GM21360 (cell line): ENCODE results near the gene LIN7B.
"Not testable (repeated sequence)": the region's sequence is repeated elsewhere in the genome, so short reads cannot be mapped to it uniquely, and the experiment has no call there.

Experiments used
- ATAC-seq: cut with Tn5 transposase; IDR thresholded peaks from one replicate; pipeline ENCODE4 v1.9.1; 2021; ENCODE audit warnings: mild to moderate bottlenecking, moderate library complexity; ENCODE audit not compliant: unreplicated experiment

LIN7B gene

DNA sequence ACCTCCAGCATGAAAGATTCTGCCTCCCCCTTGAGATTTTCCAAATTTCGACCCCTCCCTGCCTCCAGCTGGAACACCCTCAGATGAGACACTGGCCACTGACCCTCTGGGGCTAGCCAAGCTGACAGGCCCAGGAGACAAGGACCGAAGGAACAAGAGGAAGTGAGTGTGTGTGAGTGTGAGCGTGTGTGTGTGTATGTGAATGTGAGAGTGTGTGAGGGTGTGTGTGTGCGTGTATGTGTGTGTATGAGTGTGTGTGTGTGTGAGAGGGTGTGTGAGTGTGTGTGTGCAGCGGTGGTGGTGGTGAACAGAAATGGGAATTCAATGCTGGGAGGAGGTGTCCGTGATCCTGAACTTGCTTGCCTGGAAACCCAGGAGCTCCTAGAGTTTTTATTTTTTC is 27.2 kb downstream of the LIN7B start:
- no peak for ATAC-seq

DNA sequence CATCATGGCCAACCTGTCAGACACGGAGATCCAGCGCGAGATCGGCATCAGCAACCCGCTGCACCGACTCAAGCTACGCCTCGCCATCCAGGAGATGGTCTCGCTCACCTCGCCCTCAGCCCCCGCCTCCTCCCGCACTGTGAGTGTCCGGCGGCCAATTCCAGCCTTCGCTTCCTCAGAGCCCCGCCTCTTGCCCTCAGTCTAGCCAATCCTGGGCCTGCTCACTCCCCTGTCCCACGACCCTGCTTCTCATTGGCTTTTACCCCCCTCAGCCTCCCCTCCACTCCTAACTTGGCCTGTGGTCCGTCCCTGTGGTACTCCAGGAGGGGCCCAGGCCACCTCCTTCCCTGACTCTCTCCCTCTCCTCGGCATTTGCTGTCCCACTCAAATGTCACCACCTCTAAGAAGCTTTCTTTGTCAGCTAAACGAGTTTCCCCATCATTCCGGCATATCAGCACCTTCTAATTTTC is 28.7 kb downstream of the LIN7B start:
- no peak for ATAC-seq

DNA sequence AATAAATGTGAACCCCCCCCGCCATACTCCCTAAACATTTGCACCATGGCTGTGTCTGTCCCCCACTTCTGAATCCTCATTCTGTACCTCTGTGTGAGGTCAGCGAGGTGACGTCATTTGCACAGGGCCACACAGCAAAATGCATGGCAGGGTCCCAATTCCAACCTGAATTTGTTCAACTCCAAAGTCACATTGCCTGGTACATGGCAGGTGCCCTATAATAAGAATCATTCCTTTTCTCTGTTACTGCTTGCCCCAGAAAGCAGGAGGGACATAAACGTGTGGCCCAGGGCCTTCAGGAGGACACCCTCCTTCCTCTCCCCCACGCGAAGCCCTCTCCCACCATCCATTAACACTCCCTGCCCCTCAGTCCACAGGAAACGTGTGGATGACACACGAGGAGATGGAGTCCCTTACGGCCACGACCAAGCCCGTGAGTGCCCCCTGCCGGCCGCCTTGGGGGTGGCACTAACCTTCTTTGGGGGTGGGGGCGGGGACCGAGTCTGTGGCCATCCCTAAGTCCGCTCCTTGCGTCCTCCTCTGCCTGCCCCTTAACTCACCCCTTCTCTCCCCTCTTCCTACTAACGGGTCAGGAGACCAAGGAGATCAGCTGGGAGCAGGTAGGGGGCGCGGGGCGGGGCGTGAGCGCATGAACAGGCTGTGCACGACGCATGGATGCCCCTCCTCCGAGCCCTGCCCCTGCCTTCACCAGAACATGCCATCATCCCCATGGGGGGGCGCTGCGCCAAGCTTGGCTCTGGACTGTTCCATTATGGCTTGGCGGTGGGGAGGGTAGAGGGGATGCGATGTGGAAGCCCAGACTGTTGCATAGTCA is 31.6 kb downstream of the LIN7B start:
- ATAC-seq, result no peak

DNA sequence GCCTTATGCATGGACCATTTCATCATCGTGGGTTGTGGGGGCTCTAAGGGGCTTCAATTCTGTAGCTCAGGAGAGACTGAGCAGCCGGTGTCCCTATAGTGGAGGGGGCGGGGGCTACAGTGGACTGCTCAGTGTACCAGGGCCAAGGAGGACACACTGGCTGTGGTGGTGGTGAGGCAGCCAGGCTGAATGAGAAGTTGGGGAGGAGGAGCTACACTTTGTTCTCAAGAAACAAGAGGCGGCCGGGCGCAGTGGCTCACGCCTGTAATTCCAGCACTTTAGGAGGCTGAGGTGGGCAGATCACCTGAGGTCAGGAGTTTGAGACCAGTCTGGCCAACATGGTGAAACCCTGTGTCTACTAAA is 32.2 kb downstream of the LIN7B start:
- not testable (repeated sequence) for ATAC-seq

DNA sequence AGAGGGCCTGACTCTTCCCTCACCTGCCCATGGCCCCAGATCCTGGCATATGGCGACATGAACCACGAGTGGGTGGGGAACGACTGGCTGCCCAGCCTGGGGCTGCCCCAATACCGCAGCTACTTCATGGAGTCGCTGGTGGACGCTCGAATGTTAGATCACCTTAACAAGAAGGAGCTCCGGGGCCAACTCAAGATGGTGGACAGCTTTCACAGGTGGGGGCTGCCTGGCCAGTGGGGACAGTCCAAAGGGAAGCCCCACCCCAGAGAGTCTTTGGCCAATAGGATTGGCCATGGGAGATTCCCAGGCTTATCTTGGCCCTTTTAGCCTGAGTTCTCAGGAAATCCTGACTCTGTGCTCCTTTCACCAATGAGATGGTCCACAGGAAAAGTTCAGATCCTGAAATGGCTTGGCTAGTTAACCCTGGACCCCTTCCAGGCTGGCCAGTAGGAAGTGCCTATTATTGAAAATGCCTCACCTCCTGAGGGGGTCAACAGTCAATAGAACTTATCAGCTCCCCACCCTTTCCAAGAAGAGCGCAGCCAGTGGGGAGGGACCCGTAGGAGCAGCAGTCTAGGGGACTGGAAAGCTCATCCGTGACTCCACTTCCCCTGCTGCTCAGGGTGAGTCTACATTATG is 34.0 kb downstream of the LIN7B start:
- no peak for ATAC-seq

DNA sequence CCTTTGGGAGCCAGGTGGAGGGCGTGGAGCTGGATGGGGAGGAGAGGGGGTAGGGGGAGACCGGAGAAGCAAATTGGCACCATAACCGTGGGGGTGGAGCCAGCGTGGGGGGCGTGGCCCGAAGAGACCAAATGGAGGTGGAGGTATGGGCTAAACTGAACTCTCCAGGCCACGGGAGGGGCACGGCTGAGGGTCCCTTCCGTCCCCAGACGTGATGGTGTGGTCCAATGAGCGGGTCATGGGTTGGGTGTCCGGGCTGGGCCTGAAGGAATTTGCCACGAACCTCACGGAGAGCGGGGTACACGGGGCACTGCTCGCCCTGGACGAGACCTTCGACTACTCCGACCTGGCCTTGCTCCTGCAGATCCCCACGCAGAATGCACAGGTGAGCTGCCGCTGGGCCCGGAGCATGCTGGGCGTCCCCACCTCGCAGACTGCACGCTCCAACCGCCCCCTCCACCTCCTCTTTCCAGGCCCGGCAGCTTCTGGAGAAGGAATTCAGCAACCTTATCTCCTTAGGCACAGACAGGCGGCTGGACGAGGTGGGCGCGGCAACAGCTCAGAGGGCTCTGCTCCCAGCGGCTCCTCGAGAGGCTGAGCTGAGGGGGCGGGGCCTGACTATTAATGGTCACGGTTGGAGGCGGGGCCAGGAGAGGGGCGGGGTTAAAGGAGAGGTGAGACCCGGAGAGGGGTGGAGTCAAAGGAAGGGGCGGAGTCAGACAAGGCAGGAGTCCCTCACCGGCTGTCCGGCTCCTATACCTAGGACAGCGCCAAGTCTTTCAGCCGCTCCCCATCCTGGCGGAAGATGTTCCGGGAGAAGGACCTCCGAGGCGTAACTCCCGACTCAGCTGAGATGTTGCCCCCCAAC is 34.8 kb downstream of the LIN7B start:
- ATAC-seq, result no peak

DNA sequence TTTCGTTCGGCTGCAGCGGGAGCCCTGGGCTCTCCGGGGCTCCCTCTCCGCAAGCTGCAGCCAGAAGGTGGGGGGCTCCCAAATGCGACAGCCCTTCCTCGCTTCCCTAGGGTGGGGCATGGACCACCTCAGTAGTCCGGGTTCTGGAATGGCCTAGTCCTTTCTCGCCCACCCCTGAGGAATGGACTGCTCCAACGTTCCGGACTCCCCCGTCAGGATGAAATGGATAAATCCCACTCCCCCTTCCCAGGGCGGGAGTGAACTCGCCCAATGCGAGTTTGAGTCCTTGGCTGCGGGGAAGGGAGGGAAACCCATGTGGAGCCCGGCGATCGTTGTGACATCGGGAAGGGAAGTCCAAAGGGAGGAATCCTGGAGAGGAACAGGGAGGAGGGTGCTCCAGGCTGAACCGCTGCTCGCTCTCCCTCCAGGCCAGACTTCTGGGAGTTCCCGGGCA is 35.5 kb downstream of the LIN7B start:
- ATAC-seq, result no peak

DNA sequence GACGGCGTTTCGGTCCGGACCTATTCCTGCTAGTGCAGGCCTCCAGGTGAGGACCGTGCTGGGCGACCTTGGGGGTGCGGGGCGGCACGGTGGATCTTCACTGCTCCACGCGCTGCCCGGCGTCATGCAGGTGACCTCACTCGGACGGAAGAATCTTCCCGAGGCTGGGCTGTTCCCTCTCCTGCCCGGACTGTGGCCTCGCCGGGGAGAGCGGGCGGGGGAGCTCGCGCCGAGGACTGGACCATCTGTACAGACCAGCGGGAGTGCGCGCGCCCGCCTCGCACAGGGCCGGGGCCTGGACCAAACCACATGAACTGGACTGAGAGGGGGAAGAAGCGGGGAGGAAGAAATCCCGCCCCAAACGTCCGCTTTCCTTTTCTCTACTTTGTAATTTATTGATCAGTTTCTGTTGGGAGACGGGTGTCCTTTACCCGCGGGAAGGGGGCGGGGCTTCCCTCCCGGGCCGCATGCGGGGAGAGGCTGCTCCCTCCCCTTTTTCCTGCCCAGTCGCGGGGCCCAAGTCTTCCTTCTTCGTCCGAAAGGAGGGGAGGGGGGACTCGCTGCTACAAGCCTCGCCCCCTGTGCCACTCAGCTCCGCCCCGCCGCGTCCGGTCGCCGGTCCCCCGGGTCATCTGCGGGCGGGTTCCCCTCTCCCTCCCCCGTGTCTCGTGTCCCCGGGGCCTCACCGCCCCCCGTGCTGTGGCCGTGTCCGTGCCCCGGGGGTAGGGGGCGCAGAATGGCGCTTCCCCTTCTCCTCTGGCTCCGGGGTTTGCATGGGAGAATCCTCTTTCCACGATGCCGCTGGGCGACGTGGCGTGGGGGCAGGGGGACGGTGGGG is 36.2 kb downstream of the LIN7B start:
- ATAC-seq, result no peak

DNA sequence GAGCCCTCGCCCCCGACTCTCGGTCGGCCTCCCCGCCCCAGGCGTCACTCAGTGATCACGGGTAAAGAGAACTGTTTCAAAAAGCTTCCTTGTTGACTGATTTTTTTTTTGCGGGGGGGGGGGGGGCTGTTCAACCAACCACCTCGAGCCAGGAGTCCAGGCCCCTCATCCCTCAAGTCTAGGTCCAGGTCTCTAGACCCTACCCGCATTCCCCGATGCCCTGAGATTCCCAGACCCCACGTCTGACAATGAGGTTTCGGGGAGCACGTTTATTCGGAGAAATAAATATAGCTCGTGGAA is 36.7 kb downstream of the LIN7B start:
- no peak for ATAC-seq

DNA sequence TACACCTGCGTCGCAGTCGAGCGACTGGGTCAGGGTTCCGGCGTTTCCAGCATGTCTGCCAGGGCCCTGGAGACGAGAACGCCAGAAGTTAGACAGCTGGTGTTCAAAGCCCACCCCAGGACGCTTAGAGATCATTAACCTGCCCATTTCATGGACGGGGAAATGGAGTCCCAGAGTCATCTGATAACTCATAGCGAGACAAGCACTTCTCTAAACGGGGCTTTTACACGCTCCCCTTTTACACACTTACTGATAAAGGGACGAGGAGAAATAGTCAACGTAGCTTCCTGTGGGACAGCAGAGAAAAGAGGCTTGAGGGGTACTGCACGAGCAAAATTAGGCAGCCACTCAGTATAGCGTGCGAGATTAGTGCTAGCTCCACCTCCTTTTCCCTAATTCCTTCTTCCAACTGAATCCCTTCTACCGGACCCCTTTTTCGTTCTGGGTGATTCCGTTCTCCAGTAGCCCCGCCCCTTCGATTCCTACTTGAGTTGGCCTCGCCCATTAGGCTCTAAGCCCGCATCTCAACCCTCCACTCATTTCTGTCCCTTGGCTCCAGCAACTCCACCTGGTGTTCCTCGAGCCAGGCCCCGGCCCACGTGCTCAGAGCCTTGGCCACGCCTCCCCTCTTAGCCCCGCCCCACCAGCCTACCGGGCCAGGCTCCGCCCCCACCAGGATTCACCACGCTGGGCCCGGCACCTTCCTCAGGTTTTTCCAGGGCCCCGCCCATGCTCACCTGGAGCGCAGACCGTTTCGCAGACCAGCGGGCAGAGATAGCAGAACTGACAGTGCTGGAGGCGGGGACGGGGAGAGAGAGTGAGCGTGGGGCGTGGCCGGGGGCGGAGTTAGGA is 37.3 kb downstream of the LIN7B start:
- no peak for ATAC-seq

DNA sequence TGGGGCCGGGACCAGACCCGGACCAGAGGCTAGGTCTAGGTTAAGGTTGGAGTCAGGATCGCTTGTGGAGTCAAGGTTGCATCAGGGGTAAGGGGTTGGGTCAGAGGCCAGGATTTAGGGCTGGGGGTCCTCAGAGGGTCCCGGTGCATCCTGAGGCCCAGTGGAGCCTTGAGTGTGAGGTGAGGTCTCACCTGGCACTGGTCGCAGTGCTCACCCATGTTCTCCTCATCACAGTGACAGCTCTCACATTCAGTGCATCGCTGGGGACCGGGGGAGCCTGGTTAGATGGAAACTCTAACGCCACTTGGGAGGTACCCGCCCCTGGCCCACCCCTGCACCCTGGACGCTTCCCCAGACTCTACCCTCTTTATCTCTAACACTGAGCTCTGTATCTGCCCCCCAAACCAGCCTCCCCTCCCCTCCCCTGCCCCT is 38.0 kb downstream of the LIN7B start:
- no peak for ATAC-seq

DNA sequence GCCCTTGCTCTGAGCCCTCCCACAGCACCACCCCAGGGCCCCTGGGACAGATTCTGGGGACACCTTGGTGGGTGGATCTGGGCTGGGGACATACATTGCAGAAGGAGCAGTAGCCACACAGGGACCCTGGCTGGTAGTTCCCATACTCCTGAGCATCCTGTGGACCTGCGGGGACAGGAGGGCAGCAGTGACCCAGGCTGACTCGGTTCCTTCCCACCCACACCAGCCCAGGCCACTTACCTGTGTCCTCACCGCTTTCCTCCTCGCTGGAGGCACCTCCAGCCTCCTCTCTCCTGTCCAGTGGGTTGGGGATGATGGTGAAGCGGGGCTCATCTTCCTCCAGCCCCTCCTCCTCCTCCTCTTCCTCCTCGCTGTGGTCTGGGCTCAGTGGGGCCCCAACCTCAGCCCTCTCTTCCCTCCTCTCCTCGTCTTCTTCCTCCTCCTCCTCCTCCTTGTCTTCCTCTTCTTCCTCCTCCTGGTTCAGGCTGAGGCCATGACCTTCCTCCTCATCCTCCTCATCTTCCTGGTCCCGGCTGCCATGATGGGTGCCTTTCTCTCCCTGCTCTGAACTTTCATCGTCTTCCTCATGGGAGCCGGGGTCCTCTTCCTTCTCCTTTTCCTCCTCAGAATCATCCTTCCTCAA is 39.1 kb downstream of the LIN7B start:
- ATAC-seq, result no peak

DNA sequence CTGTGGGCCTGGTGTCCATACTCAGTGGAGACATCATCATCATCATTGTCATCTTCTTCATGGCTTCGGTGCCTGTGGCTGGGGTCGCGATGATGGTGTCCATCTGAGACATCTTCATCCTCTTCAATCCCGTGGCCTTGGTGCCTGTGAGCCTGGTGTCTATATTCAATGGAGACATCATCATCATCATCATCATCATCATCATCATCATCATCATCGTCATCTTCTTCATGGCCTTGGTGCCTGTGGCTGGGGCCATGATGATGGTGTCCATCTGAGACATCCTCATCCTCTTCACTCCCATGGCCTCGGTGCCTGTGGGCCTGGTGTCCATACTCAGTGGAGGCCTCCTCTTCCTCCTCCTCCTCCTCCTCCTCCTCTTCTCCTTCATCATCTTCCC is 40.1 kb downstream of the LIN7B start:
- ATAC-seq, result no peak

DNA sequence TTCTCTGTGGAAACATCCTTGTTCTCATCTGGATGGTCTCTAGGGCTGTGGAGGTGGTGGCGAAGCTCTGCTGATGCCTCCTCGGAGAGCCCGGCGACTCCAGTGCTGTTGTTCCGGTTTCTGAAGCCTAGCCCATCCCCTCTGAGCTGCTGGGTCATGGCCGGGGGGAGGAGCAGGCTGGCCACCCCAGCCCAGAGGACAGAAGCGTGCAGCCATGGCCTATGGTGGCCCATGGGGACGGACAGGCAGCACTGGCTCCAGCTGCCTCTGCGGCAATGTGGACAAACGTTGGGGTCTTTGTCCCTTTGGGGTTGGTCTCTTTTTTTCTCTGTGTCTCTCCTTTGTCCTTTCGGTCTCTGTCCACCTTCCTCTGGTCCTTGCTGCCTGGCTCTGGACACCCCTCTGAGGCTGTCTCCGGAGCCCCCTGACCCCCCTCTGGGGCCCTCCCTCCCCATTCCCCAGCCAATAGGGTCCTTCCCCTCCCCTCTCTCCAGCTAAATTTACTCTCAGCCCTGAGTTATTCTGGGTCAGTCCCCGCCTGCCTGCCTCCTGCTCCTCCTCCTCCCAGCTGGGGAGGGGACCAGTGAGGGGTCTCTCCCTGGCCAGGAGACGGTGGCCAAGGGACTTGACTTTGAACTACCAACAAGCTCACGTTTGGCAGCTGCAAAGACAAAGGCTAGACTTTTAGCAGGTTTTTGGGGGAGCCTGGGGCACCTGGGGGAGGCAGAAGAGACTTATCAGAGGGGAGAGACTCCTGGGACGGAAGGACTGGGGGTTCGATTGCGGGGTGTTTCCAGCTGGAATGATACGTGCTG is 41.0 kb downstream of the LIN7B start, which contains the start of gene HRC:
Gene HRC, minus strand, starts transcription at position 392 of the 815 bp plus-strand sequence. Its CDS starts 159 bp downstream, at position 233.
- no peak for ATAC-seq

DNA sequence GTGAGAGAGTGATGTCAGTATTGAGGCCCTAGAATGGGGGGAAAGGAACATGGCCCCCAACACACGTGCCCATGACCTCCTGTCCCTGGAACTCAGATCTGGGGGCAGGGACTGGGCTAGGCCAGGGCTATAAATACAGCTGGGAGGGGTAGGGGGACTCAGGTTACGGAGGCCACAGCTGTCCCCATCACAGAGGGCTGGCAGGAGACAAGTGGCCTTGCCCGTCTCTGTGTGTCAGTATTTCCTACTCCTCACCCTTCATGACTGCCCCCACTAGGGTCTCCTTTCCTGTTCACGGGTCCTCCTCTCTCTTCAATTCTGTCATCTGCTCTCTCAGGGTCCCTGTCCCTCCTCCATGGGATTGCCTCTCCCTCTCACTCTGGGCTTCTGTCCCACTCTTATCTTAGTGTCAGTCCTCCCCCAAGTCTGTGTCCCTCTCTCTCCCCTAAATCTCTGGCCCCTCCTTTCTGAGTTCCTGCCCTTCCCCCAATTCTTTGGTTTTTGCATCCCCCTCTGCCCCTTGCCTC is 41.7 kb downstream of the LIN7B start:
- ATAC-seq, result no peak

DNA sequence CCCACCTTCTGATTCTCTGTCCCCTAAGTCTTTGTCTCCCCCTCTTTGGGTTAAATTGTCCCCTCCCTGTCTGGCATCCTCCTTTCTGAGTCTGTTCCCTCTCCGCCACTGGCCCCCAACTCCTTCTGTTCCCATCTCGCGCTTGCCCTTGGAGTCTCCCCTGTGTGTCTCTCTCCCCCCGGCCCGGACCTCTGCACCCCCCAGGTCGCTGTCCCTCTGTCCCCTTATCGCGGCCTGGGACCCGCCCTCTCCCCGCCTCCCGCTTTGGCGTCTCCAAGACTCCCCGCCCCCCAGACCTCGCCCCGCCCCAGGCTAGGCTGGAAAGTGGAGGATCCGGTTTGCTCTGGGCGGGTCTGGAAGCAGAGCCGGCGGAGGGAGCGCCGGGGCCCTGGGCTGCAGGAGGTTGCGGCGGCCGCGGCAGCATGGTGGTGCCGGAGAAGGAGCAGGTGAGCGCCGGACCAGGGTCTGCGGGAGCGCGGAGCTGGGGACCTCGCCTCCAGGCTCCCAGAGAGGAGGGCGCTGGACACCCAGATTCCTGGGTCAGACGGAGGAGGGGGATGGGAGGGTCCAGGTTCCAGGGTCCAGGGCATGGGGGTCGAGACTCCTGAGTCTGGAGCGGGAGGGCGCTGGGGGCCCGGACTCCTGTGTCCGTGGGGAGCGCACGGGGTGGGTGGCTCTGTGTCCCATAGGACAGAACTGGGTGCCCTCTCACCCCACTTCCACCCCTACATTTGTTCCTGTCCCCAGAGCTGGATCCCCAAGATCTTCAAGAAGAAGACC is 43.5 kb downstream of the LIN7B start, which contains the start of gene TRPM4:
Gene TRPM4, plus strand, starts transcription at position 348 of the 780 bp plus-strand sequence. Its CDS starts 75 bp downstream, at position 423.
- no peak for ATAC-seq
